Measurements from ENCODE around the gene GRSF1.
A peak's percentile ranks its signal among the peaks of the same experiment; 100 is the strongest.
"Not testable (repeated sequence)": the region's sequence is repeated elsewhere in the genome, so short reads cannot be mapped to it uniquely, and the experiment has no call there.

GRSF1 gene

DNA sequence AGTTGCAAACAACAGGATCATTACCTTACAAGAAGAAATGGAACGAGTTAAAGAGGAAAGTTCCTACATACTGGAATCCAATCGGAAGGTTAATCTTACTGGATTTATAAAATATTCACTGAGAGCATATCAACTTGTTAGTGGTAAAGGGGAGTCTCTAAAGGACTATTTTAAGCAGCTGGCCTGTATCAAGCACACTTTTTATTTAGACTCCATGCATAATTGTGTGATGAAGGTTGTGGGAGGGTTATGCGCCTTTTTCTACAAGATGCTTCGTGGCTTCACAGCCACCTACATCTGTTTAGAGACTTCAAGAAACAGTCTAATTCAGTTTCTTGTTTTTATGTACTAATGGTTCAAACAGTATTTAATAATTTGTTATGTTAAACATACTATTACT lies 56.6 kb downstream of the GRSF1 start:
- TF ChIP-seq, protein P1, sequence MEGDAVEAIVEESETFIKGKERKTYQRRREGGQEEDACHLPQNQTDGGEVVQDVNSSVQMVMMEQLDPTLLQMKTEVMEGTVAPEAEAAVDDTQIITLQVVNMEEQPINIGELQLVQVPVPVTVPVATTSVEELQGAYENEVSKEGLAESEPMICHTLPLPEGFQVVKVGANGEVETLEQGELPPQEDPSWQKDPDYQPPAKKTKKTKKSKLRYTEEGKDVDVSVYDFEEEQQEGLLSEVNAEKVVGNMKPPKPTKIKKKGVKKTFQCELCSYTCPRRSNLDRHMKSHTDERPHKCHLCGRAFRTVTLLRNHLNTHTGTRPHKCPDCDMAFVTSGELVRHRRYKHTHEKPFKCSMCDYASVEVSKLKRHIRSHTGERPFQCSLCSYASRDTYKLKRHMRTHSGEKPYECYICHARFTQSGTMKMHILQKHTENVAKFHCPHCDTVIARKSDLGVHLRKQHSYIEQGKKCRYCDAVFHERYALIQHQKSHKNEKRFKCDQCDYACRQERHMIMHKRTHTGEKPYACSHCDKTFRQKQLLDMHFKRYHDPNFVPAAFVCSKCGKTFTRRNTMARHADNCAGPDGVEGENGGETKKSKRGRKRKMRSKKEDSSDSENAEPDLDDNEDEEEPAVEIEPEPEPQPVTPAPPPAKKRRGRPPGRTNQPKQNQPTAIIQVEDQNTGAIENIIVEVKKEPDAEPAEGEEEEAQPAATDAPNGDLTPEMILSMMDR (IDR thresholded peaks at IDR 0.05; ENCODE audit: control extremely low read depth, extremely low read depth, low read depth, missing control alignments), result no peak
- CTCF ChIA-PET, result interaction anchor here (1.4 kb wide), 1 partner anchor 227 kb away, joined by 3 read pairs; no protein-coding TSS in a partner anchor
- POLR2A ChIA-PET, result no interaction called here
- DNase-seq (ENCODE audit: extremely low spot score), result no peak

- TF ChIP-seq, protein P1 (IDR thresholded peaks at IDR 0.05; ENCODE audit: control extremely low read depth, extremely low read depth, low read depth, missing control alignments), result no peak
- no peak for DNase-seq (ENCODE audit: extremely low spot score)
- ChIA-PET CTCF (interaction anchor here (1.0 kb wide), 1 partner anchor 26 kb away, joined by 4 read pairs; no protein-coding TSS in a partner anchor), POLR2A (no interaction called here)
Observed at GRCh38 chr4:70778888-70779422, 60.7 kb downstream of the GRSF1 start.

GRCh38 chr4:70772929-70773555 lies 66.6 kb downstream of the GRSF1 start:
- TF ChIP-seq, protein P1 (IDR thresholded peaks at IDR 0.05; ENCODE audit: control extremely low read depth, extremely low read depth, low read depth, missing control alignments), result no peak
- ChIA-PET CTCF (interaction anchor here (0.6 to 1.2 kb wide), 2 partner anchors 9 to 22 kb away, joined by 3 read pairs; no protein-coding TSS in a partner anchor), POLR2A (no interaction called here)
- DNase-seq (ENCODE audit: extremely low spot score), result peak; percentile 47

DNA sequence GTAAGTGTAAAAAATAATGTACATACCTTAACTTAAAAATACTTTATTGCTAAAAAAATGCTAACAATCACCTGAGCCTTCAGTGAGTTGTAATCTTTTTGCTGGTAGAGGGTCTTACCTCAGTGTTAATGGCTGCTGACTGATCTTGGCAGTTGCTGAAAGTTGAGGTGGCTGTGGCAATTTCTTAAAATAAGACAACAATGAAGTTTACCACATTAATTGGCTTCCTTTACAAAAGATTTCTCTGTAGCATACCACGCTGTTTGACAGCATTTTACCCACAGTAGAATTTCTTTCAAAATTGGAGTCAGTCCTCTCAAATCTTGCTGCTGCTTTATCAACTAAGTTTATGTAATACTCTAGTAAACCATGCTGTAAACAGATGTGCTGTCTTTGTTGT lies 70.3 kb downstream of the GRSF1 start:
- CTCF ChIA-PET, result interaction anchor here (1.1 kb wide), 1 partner anchor 41 kb away, joined by 4 read pairs; no protein-coding TSS in a partner anchor
- POLR2A ChIA-PET, result not testable (repeated sequence)

GRCh38 chr4:70768301-70768948 lies 71.3 kb downstream of the GRSF1 start:
- DNase-seq (ENCODE audit: extremely low spot score), result no peak
- ChIA-PET CTCF (no interaction called here), POLR2A (no interaction called here)
- TF ChIP-seq, protein P1 (IDR thresholded peaks at IDR 0.05; ENCODE audit: control extremely low read depth, extremely low read depth, low read depth, missing control alignments), result no peak

More for the DNA sequence above, 70.3 kb downstream of the GRSF1 start:
- DNase-seq (ENCODE audit: extremely low spot score), result not testable (repeated sequence)
